Jurkat, Clone E6-1 (cell line): ENCODE results near the gene ALPG.
"Not testable (repeated sequence)": the region's sequence is repeated elsewhere in the genome, so short reads cannot be mapped to it uniquely, and the experiment has no call there.

ENCODE experiments used
- DNase-seq: peaks from one replicate; pipeline ENCODE4 v3.0.0-alpha.2; 2011; ENCODE audit warnings: low read depth, low spot score
- H3K4me3 ChIP-seq: 2 replicates; pipeline ENCODE4 v1.5.1; 2011; ENCODE audit warnings: mild to moderate bottlenecking, low read length, control low read depth, moderate library complexity

ALPG gene

DNA sequence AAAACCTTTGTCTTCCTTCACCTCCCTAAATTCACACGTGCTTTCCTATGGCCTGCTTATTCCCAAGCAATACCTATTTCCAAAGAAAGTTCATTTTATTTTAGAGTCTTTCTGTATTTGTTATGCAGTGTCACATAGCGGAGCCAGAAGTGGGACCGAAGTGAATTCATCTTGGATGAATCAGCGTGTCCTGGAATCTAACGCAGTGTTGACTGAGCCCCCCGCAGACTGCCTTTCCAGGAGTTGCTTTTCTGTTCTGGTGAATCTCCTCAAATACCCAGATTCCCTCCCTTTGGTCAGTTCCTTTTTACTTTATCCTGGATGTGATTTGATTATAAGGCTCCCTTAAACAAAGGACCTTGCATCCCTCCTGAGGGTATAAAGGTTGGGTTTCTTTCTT, 17.3 kb upstream of the ALPG start:
- DNase-seq = no peak

DNA sequence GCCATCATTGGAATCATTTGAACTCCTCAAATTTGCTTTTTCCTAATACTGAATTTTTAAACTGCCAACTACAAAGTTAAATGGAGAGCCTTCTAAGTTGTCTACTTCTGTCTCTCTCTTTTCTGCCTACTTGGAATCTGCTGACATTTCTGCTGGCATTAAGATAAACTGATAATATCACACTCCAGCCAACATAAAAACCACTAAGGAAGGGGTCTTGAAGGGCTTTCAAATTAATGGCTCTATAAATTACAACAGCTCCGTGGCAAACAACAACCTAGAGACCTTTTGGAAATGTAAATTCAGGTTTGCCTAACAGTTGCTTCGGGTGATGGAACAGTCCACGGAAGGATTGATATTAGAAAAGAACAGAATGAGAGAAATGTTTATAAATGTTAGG, 16.0 kb upstream of the ALPG start:
- no peak for DNase-seq
- H3K4me3 ChIP-seq = no peak overlapping the region

More for the DNA sequence above, 17.3 kb upstream of the ALPG start:
- H3K4me3 ChIP-seq = no peak overlapping the region

DNA sequence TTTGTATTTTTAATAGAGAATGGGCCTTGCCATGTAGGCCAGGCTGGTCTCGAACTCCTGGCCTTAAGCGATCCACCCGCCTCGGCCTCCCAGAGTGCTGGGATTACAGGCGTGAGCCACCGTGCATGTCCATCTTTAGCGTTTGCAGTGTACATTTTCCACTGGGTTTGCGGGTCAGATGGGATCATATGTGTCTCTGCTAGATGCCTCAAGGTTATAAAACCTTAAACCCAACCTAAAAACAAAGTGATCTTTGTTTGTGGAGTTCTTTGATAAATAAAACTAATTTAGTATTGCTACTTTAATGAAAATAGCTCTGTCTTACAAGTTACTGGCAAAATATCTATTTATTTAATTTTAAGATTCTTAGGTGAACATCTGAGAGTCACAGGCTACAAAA, 13.1 kb upstream of the ALPG start:
- no peak overlapping the region for H3K4me3 ChIP-seq
- DNase-seq = no peak

DNA sequence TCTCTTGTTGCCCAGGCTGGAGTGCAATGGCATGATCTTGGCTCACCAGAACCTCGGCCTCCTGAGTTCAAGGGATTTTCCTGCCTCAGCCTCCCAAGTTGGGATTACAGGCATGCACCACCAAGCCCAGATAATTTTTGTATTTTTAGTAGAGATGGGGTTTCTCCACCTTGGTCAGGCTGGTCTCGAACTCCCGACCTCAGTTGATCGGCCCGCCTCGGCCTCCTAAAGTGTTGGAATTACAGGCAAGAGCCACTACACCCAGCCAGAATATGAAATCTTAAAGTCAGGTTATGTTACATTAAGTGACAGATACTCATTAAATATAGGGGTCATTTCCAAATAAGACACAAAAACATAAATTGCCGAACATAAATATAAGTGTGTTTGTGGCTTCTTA, 12.2 kb upstream of the ALPG start:
- not testable (repeated sequence) for H3K4me3 ChIP-seq, DNase-seq

DNA sequence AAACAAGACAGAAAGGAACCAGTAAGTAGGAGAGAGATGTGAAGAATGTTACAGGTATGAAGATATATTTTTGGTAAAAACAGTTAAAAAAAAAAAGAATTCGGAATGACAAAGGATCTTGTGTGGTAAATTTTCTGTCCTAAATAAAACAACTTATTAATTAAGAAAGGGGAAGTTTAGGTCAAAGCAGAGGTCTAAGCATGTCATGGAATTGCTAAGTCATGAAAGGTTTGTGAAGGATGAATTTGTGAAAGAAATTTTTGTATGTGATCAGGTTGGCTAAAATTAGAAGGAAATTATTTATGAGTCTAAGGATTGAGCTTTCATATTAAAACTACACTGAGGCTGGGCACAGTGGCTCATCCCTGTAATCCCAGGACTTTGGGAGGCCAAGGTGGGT, 11.1 kb upstream of the ALPG start:
- no peak for DNase-seq

DNA sequence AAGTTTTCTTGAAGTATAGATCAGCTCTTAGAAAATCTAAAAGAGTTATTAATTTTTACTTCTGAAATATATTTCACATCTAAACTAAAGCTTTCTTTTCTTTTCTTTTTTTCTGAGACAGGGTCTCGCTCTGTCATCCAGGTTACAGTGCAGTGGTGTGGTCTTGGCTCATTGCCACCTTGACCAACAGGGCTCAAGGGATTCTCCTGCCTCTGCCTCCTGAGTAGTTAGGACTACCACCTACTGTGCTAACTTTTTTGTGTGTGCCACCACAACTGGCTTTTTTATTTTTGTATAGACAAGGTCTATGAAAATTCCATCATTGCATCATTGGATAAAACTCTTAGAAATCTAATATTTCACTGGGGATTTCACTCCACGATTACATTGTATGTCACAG, 10.0 kb upstream of the ALPG start:
- DNase-seq = no peak
- no peak overlapping the region for H3K4me3 ChIP-seq

More for the DNA sequence above, 11.1 kb upstream of the ALPG start:
- H3K4me3 ChIP-seq = no peak overlapping the region

DNA sequence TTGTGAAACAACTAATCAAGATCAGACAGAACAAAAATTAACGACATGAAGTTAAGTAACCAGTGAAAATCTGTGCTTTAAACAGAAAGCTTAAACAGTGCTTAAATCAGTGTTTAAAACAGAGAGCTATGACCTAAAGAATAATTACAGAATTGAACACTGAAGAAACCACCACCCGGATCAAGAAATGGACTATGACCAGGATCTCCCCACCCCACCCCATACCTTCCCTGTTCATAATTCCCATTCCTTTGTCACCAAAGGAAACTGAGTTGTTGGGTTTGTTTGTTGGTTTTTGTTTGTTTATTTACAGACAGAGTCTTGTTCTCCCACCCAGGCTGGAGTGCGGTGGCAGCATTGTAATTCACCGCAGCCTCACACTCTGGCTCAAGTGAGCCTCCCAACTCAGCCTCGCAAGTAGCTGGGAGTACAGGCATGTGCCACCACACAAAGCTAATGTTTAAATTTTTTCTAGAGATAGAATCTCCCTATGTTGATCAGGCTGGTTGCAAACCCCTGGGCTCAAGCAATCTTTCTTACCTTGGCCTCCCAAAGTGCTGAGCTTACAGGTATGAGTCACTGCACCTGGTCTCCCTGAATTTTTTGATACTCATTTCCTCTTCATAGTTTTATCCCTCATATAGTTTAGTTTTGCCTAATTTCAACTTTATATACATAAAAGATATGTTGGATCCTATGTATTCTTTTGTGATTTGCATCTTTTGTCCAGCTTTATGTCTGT, 8.2 kb upstream of the ALPG start:
- no peak overlapping the region for H3K4me3 ChIP-seq
- DNase-seq = no peak

DNA sequence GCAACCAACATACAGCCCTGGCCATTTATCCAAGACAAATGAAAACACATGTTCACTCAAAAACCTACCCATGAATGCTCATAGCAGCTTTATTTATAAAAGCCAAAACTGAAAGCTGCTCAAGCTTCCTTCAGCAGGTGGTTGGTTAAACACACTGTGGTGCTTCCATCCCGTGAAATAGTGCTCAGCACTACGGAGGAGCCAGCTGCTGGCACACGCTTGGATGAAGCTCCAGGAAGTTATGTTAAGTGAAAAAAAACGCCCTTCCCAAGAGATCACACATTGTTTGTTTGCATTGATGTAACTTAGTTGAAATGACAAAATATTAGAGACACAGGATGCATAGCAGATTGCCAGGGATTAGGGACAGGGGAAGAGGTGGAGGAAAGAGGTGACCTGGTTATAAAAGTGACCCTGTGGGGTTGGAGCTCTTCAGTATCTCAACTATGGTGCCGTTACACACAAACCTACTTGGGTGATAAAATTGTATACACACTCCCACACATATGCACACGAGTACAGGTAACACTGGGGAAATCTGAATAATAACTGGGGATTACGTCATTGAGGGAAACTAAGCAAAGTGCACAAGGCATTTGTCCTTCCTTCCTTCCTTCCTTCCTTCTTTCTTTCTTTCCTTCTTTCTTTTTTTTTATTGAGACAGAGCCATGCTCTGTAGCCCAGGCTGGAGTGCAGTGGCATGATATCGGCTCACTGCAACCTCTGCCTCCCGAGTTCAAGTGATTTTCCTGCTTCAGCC, 6.2 kb upstream of the ALPG start:
- no peak for DNase-seq
- no peak overlapping the region for H3K4me3 ChIP-seq

DNA sequence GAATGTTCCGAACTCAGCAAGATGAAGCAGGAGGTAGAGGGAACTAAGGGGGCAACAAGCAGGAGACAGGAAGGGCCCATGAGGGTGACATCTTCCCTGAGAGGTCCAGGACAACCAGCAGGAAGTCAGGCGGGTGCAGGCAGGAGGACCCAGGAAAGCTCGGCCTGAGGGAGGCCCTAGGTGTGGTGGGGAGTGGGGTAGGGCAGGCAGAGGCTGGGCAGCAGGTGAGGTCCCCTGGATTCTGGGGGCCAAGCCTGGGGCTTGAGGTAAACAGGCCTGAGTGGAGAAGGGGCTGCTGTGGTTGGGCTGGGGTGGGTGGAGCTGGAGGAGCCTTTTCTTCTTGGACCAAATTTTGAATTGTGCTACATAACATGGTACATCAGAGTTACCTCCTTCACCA, 4.1 kb upstream of the ALPG start:
- no peak overlapping the region for H3K4me3 ChIP-seq

DNA sequence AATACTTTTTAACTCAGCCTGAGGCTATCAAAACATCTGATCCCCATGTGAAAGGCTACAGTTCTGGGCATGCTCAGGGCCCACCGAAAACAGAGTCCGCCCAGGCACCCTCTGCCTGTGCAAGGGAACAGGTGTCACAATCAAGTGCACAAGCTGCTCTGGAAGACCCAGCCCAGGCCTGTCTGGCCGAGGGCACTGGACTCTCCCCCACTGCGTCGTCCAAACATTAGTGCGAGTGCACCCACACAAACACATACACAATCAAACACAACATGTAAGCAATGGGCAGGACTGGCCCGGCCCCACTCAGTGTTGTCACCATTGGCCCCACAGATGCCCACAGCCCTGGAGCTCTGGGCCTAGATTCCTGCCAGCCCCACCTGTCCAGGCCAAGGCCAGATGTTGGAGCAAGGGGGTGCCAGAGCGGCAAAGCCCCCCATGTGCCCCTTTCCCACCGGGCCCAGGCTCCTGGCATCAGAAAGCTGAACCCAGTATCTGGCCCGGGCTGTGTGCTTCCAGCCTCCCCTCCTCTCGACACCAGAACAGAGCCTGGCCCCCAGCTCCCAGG, 617 bp upstream of the ALPG start:
- no peak for DNase-seq
- H3K4me3 ChIP-seq = no peak overlapping the region

More for the DNA sequence above, 4.1 kb upstream of the ALPG start:
- DNase-seq = no peak

DNA sequence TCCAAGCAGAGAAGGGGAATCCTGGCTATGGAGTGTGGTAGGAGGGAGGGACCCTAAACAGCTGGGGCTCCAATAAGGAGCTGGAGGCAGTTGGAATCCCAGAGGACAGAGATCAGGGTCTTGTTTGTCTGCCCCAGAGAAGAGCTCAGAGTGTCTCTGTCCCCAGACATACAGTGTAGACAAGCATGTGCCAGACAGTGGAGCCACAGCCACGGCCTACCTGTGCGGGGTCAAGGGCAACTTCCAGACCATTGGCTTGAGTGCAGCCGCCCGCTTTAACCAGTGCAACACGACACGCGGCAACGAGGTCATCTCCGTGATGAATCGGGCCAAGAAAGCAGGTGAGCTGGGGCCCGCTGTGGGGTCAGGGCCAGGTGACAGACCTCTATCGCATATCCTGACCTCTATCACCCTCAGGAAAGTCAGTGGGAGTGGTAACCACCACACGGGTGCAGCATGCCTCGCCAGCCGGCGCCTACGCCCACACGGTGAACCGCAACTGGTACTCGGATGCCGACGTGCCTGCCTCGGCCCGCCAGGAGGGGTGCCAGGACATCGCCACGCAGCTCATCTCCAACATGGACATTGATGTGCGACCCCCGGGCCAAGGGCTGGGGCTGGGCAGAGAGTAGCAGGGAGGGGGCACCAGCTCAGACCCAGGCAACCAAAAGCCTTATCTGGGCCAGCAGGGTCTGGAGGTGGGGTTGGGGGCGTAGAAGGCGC, 945 bp downstream of the ALPG start:
- DNase-seq = not testable (repeated sequence)

DNA sequence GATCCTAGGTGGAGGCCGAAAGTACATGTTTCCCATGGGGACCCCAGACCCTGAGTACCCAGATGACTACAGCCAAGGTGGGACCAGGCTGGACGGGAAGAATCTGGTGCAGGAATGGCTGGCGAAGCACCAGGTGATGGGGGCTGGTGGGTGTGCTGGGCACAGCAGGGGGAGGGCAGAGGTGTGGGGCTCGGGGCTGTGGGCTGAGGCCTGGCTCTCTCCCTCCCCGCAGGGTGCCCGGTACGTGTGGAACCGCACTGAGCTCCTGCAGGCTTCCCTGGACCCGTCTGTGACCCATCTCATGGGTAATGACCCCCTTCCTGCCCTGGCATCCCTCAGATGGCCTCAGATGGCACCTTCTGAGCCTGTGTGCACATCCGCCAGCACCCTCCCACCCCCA, 1.6 kb downstream of the ALPG start:
- not testable (repeated sequence) for DNase-seq, H3K4me3 ChIP-seq

More for the DNA sequence above, 945 bp downstream of the ALPG start:
- H3K4me3 ChIP-seq = not testable (repeated sequence)

DNA sequence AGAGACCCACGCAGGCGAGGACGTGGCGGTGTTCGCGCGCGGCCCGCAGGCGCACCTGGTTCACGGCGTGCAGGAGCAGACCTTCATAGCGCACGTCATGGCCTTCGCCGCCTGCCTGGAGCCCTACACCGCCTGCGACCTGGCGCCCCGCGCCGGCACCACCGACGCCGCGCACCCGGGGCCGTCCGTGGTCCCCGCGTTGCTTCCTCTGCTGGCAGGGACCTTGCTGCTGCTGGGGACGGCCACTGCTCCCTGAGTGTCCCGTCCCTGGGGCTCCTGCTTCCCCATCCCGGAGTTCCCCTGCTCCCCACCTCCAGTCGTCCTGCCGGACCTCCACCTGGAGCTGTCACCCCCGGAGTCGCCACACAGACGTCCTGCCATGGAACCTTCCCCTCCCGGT, 3.0 kb downstream of the ALPG start:
- DNase-seq, H3K4me3 ChIP-seq: not testable (repeated sequence)

DNA sequence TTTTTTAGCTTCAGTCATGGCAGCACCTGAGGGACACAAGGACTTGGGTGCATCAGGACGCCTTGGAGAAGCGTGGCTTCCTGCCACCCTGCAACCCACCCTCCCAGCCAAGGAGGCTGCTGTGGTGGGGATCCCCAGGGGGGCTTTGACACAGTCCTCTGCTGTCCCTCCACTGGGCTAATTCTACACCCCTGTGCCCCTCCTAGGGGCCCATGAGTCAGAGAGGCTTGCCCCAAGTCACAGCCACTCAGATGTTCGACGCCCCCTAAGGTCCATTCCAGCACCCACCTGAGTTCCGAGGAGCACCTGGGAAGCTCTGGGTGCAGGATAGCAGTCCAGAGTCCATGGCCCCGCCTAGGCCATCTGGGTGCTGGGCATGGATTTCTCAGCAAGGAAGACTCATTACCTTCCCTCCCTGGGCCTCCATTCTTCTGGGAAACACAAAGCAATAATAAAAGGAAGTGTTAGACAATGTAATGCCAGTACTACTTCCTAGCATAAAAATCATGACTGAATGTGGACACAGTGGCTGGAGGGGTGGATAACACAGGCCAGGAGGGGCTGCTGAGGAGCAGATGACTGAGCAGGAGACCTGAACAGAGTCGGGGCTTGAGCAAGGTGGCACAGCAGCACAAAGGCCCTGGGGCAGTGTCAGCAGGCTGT, 3.7 kb downstream of the ALPG start:
- H3K4me3 ChIP-seq = no peak overlapping the region
- DNase-seq = no peak

DNA sequence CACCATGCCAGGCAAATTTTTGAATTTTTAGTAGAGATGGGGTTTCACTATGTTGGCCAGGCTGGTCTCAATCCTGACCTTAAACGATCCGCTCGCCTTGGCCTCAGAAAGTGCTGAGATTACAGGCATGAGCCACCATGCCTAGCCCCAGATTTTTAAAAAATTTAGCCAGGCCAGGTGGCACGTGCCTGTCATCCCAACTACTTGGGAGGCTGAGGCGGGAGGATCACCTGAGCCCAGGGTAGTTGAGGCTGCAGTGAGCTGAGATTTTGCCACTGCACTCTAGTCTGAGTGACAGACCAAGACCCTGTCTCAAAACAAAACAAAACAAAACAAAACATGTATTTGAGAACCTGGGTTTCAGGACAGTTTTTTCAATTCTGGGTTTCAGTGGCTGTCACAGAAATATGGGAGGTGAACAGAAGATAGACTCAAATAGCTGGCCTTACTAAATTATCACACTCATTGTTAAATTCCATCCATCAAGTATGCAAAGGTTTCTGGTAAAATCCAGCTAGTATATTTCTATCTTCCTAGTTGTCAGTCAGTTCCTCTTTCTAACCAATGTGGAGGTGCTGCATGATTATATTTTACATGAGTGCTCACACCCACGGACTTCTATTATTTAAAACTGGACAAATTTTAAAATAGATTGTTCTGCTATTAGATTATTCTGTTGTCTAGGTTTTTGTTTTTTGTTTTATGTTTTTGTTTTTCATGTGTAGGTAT, 5.4 kb downstream of the ALPG start:
- H3K4me3 ChIP-seq = no peak overlapping the region
- no peak for DNase-seq

DNA sequence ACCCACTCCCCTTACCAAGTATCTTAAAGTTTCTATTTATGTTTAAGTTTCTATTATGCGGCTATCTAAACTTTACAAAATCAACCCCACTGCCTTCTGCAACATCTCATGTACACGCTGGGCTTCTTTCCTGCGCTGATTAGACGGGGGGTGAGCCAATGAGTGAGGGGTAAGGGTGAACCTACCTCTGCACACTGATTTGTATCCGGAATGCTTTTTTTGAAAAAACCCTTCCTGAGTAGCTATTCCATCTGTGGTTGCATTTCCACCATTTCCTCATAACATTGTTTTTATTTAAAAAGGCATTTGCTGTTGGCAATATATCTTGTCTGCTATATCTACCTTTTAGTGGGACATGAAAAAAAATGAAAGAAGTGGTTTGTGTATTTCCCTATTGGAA, 6.3 kb downstream of the ALPG start:
- no peak for DNase-seq
- H3K4me3 ChIP-seq = no peak overlapping the region

DNA sequence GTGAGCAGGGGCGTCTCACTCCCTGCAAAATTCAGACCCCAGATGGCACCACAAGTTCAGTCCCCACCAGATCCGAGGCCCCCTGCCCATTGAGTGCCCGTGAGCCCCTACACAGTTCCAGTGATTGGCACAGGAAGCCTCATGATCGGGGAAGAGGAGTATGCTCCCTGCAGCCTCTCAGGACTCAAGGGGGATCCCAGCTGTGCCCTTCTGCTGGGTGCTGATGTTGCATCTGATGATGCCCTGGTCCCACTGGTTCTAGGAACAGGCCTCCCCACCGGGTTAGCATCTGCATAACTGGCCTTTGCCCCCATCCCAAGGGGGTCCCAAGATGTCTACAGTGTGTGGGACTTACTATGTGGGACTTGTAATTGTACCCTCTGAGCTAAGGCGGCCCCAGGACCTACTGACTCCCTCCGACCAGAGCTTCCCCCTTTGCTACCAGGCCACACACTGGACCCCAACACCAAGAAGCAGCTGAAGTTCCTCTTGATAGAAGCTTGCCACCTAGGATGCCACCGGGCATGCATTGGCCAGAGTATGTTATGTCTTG, 8.6 kb downstream of the ALPG start:
- DNase-seq = no peak
- H3K4me3 ChIP-seq = no peak overlapping the region

DNA sequence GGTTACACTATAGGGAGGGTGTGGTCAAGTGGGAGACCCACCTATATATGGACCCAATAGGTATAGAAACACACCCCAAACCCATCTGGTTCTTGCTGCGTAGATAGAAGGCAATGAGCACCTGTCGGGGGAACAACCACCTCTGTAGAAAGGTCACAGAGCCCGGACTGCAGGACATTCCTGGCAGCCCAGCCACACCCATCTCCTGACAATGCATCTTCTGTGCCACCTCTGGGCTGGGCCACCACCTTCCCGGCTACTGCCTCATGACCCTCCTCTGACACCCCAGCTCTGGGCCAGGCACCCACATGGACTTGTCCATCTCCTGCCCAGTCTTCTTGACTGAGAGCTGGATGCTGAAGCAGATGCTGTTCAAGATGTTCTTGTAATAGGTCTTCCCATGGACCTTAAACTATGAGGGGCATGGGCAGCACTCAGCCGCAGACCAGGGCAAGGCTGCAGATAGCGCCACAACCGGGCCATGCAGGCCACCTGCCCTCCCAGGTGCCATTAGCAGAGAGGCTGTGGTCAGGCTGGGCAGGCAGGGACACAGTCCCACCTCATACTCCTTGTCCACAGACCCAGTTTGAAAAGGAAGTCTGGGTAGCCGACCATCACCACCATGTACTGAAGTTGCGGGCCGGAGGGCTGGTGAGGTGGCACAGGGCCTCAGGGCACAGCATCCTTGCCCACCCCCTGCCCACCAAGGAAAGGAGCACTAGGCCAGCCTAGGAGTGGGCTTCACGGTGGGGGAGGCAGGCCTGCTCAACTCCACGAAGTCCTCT, 9.3 kb downstream of the ALPG start:
- DNase-seq = no peak
- H3K4me3 ChIP-seq = no peak overlapping the region
